Activated CD8-positive, alpha-beta T cell treated with anti-CD3 and anti-CD28 coated beads for 36 hours (primary cell): ENCODE data around the gene PRPF18. TPM values are rescaled to one million over a fixed set of nuclear protein-coding genes. Genes with fewer than 3 reads are reported as not detected.

Experiments used
- ATAC-seq: fragments of 200-7000 bp; cut with Tn5 transposase; one replicate; pipeline ENCODE4 v1.10.0; 2021; ENCODE audit warnings: mild to moderate bottlenecking, moderate library complexity
- CTCF ChIA-PET: fragments of 350-600 bp; sonication (Branson Sonifier 250); formaldehyde crosslinking; loops from one replicate; lab custom pipeline; 2021; ENCODE audit warnings: antibody characterized with exemption; lab: Charles Lee
- POLR2A ChIA-PET: fragments of 350-600 bp; sonication (Branson Sonifier 250); formaldehyde crosslinking; loops from one replicate; lab custom pipeline; 2021; ENCODE audit warnings: antibody characterized with exemption; lab: Charles Lee
- DNase-seq: peaks from one replicate; pipeline ENCODE4 v3.0.0-alpha.2; 2020
- H3K27ac Mint-ChIP-seq: one replicate; pipeline ENCODE4 v1.8.0; 2021; ENCODE audit warnings: mild to moderate bottlenecking, mixed read lengths
- H3K27me3 Mint-ChIP-seq: one replicate; pipeline ENCODE4 v1.8.0; 2021; ENCODE audit warnings: mixed read lengths
- H3K36me3 Mint-ChIP-seq: one replicate; pipeline ENCODE4 v1.8.0; 2021; ENCODE audit warnings: low read depth, mixed read lengths
- H3K4me1 Mint-ChIP-seq: one replicate; pipeline ENCODE4 v1.8.0; 2021; ENCODE audit warnings: low read depth, mixed read lengths
- H3K4me3 Mint-ChIP-seq: one replicate; pipeline ENCODE4 v1.8.0; 2021; ENCODE audit warnings: mild to moderate bottlenecking, moderate library complexity, mixed read lengths
- H3K9me3 Mint-ChIP-seq: one replicate; pipeline ENCODE4 v1.8.0; 2021; ENCODE audit warnings: mixed read lengths
- CTCF ChIP-seq: fragments of 200-600 bp; IDR thresholded peaks from one replicate; pipeline ENCODE4 v1.8.0; 2022; ENCODE audit warnings: antibody characterized with exemption, mild to moderate bottlenecking
- intact Hi-C: fragments of 100-400 bp; cut with micrococcal nuclease; formaldehyde crosslinking; loops from one replicate; pipeline ENCODE4 v1.10.0; 2022
- total RNA-seq, 2 experiments: library from RNA; stranded (reverse); gene quantifications; one replicate each; pipeline ENCODE4 v1.2.3, GENCODE V29; 2021

Gene PRPF18
- total RNA-seq, 2 experiments from 2014 or later, result 17.9 to 18.4 TPM

GRCh38 chr10:13571541-13571940, 15.2 kb upstream of the PRPF18 start:
- POLR2A ChIA-PET, result no interaction called here
- ATAC-seq, result no peak
- CTCF ChIA-PET, result no interaction called here
- DNase-seq, result no peak
- intact Hi-C loops, result no loop called here
- TF ChIP-seq CTCF, result no peak
- Mint-ChIP-seq H3K36me3 (no peaks in the 10 kb centered on the region), H3K4me3 (no peak overlapping the region), H3K27ac (no peak overlapping the region), H3K9me3 (peaks cover 6% of the 10 kb centered on the region), H3K27me3 (peaks cover 14% of the 10 kb centered on the region), H3K4me1 (peaks cover 2% of the 10 kb centered on the region)

- H3K27ac Mint-ChIP-seq, result no peak overlapping the region
- no peaks in the 10 kb centered on the region for H3K36me3 Mint-ChIP-seq
- no peak overlapping the region for H3K4me3 Mint-ChIP-seq
- peaks cover 6% of the 10 kb centered on the region for H3K9me3 Mint-ChIP-seq
- intact Hi-C loops, result no loop called here
- peaks cover 2% of the 10 kb centered on the region for H3K4me1 Mint-ChIP-seq
- ATAC-seq (no peak), DNase-seq (no peak)
- ChIA-PET CTCF (no interaction called here), POLR2A (no interaction called here)
- H3K27me3 Mint-ChIP-seq, result peaks cover 20% of the 10 kb centered on the region
- no peak for TF ChIP-seq CTCF
Measured at GRCh38 chr10:13573960-13574359, 12.8 kb upstream of the PRPF18 start.

GRCh38 chr10:13585195-13585751, 1.5 kb upstream of the PRPF18 start:
- ATAC-seq, result no peak
- DNase-seq, result no peak
- TF ChIP-seq CTCF, result no peak
- ChIA-PET CTCF (interaction anchor here (0.7 kb wide), 1 partner anchor 235 kb away, joined by 3 read pairs; no protein-coding TSS in a partner anchor), POLR2A (no interaction called here)
- Mint-ChIP-seq H3K9me3 (no peaks in the 10 kb centered on the region), H3K27me3 (peaks cover 15% of the 10 kb centered on the region), H3K27ac (no peak overlapping the region), H3K36me3 (no peaks in the 10 kb centered on the region), H3K4me3 (no peak overlapping the region), H3K4me1 (peaks cover 22% of the 10 kb centered on the region)
- intact Hi-C loops, result no loop called here

- TF ChIP-seq CTCF, result no peak
- no peak for ATAC-seq
- H3K4me1 Mint-ChIP-seq, result peaks cover 22% of the 10 kb centered on the region
- H3K36me3 Mint-ChIP-seq, result no peaks in the 10 kb centered on the region
- H3K4me3 Mint-ChIP-seq, result peak overlapping the region; percentile 99
- peak overlapping the region; percentile 79 for H3K27ac Mint-ChIP-seq
- no peak for DNase-seq
- ChIA-PET CTCF (interaction anchor here (0.7 to 1.9 kb wide), 5 partner anchors 10 to 198 kb away, joined by 3 to 8 read pairs (median 4); no protein-coding TSS in a partner anchor), POLR2A (no interaction called here)
- H3K27me3 Mint-ChIP-seq, result peaks cover 11% of the 10 kb centered on the region
- no peaks in the 10 kb centered on the region for H3K9me3 Mint-ChIP-seq
- intact Hi-C loops, result no loop called here
Measured at GRCh38 chr10:13585943-13586342, 822 bp upstream of the PRPF18 start.

- ChIA-PET CTCF (interaction anchor here (0.5 to 1.9 kb wide), 11 partner anchors 8 to 435 kb away, joined by 3 to 8 read pairs (median 3); no protein-coding TSS in a partner anchor), POLR2A (interaction anchor here (0.9 kb wide), 1 partner anchor 341 kb away, joined by 3 read pairs; no protein-coding TSS in a partner anchor)
- no peak for TF ChIP-seq CTCF
- H3K27ac Mint-ChIP-seq, result peak overlapping the region; percentile 97
- intact Hi-C loops, result no loop called here
- H3K36me3 Mint-ChIP-seq, result no peaks in the 10 kb centered on the region
- H3K4me3 Mint-ChIP-seq, result peak overlapping the region; percentile 99
- H3K4me1 Mint-ChIP-seq, result peaks cover 25% of the 10 kb centered on the region
- H3K27me3 Mint-ChIP-seq, result peaks cover 11% of the 10 kb centered on the region
- H3K9me3 Mint-ChIP-seq, result no peaks in the 10 kb centered on the region
- ATAC-seq (no peak), DNase-seq (peak; percentile 12)
Measured at GRCh38 chr10:13587391-13587790, 626 bp downstream of the PRPF18 start.
